GM13976 (cell line): ENCODE data around the gene ZBTB9.

Experiments
- DNase-seq: peaks from one replicate; pipeline ENCODE4 v3.0.0; 2012; ENCODE audit warnings: low spot score
- in situ Hi-C: fragments of 300-500 bp; cut with MboI; formaldehyde crosslinking; loops from one replicate; pipeline ENCODE4 v1.12.0; 2022; ENCODE audit warnings: low sequenced_read_pairs, mixed read lengths, inconsistent platforms; ENCODE audit not compliant: unreplicated experiment
- TF ChIP-seq, protein P1 (sequence below): IDR thresholded peaks from 2 replicates; pipeline ENCODE4 v1.5.1; 2012; ENCODE audit warnings: borderline replicate concordance, mild to moderate bottlenecking; ENCODE audit not compliant: insufficient read depth; ENCODE audit errors: extremely low read depth, missing control alignments, control extremely low read depth

Gene ZBTB9

DNA sequence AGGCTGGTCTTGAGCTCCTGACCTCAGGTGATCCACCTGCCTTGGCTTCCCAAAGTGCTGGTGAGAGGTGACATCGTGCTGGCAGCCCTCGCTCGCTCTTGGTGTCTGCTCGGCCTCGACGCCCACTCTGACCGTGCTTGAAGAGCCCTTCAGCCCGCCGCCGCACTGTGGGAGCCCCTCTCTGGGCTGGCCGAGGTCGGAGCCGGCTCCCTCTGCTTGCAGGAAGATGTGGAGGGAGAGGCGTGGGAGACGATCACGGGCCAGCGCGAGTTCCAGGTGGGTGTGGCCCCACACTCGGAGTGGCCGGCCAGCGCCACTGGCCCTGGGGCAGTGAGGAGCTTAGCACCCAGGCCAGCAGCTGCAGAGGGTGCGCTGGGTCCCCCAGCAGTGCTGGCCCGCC, 48.1 kb downstream of the ZBTB9 start:
- in situ Hi-C loops = no loop called here
- TF ChIP-seq, protein P1, sequence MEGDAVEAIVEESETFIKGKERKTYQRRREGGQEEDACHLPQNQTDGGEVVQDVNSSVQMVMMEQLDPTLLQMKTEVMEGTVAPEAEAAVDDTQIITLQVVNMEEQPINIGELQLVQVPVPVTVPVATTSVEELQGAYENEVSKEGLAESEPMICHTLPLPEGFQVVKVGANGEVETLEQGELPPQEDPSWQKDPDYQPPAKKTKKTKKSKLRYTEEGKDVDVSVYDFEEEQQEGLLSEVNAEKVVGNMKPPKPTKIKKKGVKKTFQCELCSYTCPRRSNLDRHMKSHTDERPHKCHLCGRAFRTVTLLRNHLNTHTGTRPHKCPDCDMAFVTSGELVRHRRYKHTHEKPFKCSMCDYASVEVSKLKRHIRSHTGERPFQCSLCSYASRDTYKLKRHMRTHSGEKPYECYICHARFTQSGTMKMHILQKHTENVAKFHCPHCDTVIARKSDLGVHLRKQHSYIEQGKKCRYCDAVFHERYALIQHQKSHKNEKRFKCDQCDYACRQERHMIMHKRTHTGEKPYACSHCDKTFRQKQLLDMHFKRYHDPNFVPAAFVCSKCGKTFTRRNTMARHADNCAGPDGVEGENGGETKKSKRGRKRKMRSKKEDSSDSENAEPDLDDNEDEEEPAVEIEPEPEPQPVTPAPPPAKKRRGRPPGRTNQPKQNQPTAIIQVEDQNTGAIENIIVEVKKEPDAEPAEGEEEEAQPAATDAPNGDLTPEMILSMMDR = no peak
- DNase-seq = no peak

DNA sequence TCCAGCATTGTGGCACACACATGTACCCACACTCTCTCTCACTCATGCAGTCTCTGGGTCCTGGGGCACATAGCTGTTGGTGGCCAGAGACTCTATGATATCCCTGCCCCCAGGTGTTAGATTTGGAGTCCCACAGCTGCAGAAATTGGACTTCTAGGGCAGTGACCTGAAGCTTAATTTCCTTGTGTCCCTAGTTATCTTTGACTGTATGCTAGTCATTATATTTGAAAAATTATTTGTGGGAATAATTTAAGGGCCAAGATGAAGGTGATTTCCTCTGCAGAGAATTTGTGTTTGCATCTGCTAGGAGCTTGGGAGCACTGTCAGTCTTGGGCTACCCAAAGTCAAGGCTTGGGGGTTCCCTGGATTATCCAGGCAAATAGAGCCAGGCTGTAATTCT, 50.1 kb downstream of the ZBTB9 start:
- in situ Hi-C loops = no loop called here
- DNase-seq = no peak
- TF ChIP-seq, protein P1 = no peak

DNA sequence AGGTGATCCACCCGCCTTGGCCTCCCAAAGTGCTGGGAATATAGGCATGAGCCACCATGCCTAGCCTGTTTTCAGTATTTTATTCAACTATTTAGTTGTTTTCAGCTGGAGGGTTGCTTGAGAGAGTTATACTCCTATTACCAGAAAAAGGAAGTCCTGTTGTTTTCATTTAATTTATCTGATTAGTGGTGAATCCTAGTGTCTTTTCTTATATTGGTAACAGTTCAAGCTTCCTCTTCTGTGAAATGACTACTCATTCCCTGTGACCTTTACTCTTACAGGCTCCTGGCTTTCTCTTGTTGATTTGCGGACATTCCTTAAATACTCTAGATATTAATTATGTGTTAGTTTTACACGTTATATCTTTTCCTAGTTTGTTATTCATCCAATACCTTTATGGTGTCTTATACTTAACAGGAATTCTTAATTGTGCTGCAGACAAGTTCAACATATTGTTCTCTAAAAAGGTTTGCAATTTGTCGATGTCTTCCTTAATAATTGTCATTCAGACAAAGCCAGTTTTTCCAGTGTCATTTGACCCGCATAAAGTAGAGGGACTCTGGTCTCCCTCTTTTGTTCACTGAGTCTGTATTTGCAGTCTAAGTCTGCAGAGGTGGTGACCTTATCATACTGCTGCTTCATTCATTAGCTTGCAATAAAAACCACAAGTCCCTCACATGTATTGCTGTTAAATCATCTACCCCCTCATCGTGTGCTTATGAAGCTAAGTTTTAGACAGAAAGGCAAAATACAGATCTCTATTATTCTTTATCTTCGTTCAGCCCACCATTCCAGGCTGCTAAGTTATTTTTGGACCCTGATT, 51.4 kb downstream of the ZBTB9 start:
- in situ Hi-C loops = no loop called here
- TF ChIP-seq, protein P1 = no peak
- no peak for DNase-seq
